GM12801 (cell line): Measurements from ENCODE around the gene TSHZ3.

Experiments used
- TF ChIP-seq, protein P1 (sequence below): IDR thresholded peaks from one replicate; pipeline ENCODE4 v1.5.1; 2011; ENCODE audit warnings: control low read depth; ENCODE audit not compliant: insufficient read length; ENCODE audit errors: extremely low read depth

The TSHZ3 gene

GRCh38 chr19:31340042-31341025, 8.9 kb downstream of the TSHZ3 start:
- TF ChIP-seq, protein P1, sequence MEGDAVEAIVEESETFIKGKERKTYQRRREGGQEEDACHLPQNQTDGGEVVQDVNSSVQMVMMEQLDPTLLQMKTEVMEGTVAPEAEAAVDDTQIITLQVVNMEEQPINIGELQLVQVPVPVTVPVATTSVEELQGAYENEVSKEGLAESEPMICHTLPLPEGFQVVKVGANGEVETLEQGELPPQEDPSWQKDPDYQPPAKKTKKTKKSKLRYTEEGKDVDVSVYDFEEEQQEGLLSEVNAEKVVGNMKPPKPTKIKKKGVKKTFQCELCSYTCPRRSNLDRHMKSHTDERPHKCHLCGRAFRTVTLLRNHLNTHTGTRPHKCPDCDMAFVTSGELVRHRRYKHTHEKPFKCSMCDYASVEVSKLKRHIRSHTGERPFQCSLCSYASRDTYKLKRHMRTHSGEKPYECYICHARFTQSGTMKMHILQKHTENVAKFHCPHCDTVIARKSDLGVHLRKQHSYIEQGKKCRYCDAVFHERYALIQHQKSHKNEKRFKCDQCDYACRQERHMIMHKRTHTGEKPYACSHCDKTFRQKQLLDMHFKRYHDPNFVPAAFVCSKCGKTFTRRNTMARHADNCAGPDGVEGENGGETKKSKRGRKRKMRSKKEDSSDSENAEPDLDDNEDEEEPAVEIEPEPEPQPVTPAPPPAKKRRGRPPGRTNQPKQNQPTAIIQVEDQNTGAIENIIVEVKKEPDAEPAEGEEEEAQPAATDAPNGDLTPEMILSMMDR, result no peak

GRCh38 chr19:31339411-31339810, 9.8 kb downstream of the TSHZ3 start:
- TF ChIP-seq, protein P1, result no peak

- TF ChIP-seq, protein P1, result no peak
Measured at GRCh38 chr19:31338069-31338776, 11.0 kb downstream of the TSHZ3 start.

GRCh38 chr19:31337008-31337914, 12.0 kb downstream of the TSHZ3 start:
- TF ChIP-seq, protein P1, result no peak

GRCh38 chr19:31335716-31336115, 13.5 kb downstream of the TSHZ3 start:
- TF ChIP-seq, protein P1, result no peak

- TF ChIP-seq, protein P1, result no peak
Measured at GRCh38 chr19:31334849-31335624, 14.2 kb downstream of the TSHZ3 start.
